Hippocampal formation (tissue), 2 donors: ENCODE results near the gene SNRPA1.
"Not testable (repeated sequence)": the region's sequence is repeated elsewhere in the genome, so short reads cannot be mapped to it uniquely, and the experiment has no call there.

ENCODE experiments used
- DNase-seq, 2 donors: peaks; one replicate each; lab custom pipeline; 2025; lab: John Stamatoyannopoulos, UW

The SNRPA1 gene

GRCh38 chr15:101293122-101293521 is 1.9 kb downstream of the SNRPA1 start:
- no peak for DNase-seq

GRCh38 chr15:101288905-101289513 is 6.0 kb downstream of the SNRPA1 start:
- DNase-seq: no peak

- not testable (repeated sequence) for DNase-seq
These were observed 7.7 kb downstream of the SNRPA1 start for GRCh38 chr15:101287342-101287741.

GRCh38 chr15:101286471-101287114 is 8.5 kb downstream of the SNRPA1 start:
- DNase-seq: no peak

GRCh38 chr15:101283931-101284330 is 11.1 kb downstream of the SNRPA1 start:
- DNase-seq: no peak

DNA sequence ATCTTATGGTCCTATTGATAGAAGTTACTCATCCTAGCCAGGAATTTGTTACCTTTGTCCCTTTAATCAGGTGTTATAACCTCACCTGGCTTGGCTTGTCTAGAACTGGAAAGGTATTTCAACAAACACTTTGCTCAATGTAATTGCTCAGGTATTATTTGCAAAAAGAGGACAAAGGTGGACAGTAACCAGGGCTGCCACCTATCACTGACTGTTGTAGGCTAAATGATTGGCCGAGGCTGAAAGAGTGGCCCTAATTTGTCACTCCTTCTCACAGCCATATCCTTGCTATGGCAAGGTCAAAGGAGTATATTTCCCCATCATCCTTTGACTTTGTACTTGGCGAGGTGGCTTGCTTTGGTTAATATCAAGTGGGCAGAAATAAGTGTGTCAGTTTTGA is 15.0 kb downstream of the SNRPA1 start:
- no peak for DNase-seq

- DNase-seq: no peak
These were observed 17.0 kb downstream of the SNRPA1 start for GRCh38 chr15:101277943-101278564.

DNA sequence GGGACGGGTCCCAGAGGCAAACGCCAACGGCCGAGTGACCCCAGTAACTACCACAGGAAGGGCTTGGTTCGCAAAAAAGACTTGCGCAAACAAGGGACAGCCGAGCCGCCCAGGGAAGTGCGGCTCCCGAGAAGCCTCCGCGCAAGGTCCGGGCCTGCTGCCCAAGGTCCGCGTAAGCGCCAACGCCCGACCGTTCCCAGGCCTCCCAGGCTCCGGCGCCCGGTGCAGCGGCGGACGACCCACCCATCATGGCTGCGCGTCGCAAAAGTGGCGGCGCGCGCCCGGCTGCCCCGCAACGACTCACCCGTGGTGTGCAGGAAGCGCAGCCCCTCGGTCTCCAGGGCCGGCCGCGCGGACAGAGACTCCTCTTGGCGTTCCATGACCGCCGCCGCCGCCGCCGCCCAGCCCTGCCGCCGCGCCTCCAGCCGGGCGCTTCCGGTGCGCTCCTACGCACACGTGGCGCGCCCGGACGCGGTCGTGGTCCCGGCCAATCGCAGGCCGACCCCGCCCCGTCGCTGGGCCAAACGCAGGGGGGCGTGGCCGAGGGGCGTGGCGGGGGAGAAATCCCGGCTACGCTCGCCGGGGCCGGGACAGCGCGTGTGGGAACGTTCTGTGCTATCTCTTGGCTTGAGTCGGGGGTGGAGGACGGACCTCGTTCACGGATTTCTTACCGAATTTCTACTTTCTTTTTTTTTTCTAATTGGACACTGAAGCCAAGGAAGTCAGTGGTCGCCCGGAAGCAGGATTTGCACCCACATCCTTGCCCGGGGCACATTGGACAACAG is 17.8 kb downstream of the SNRPA1 start, which contains the start of gene SELENOS:
Gene SELENOS, minus strand, starts transcription at position 448 of the 785 bp plus-strand sequence. Its CDS starts 68 bp downstream, at position 380.
- peak; percentile 75 to 79 for DNase-seq

- no peak for DNase-seq
These were observed 18.5 kb downstream of the SNRPA1 start for GRCh38 chr15:101276501-101277037.

GRCh38 chr15:101275018-101275417 is 20.0 kb downstream of the SNRPA1 start:
- DNase-seq: no peak

GRCh38 chr15:101273534-101273933 is 21.5 kb downstream of the SNRPA1 start:
- no peak for DNase-seq

- DNase-seq: no peak
These were observed 22.5 kb downstream of the SNRPA1 start for GRCh38 chr15:101272584-101272983.

- DNase-seq: no peak
These were observed 25.4 kb downstream of the SNRPA1 start for GRCh38 chr15:101269479-101270223.

DNA sequence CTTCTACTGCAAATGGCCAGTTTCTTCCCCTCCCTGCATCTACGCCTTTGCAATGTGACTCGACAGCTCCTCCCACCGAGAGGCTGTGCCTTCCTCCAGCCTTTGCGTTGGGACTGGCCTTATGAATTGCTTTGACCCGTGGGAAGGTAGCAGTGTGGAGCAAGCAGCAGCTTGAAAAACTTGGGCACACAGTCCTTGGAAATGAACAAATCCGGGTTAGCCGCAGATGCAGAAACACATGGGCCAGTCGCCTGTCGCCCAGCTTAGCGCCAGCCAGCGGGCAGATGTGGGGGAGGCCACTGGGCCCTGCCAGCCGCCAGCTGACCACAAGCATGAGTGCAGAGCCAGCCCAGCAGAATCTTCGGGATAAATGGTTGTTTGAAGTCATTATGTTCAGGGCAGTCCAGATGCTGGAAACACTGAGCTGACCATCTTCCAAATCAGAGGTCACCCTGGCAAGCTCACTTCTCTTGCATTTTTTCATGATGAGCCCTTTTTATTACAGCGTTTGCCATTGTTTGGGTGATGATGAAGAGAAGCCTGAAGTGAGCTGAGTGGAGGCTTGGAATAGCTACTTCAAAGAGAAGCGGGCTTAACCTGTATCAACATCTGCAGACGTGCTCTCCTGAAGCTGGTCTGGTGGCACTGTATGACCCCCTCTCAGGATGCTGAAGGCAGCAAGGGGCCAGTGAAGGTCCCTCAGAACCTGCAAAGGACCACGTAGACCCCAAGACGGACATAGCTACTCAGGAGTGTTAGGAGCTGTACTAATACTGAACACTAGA is 27.5 kb downstream of the SNRPA1 start:
- peak; percentile 52 to 65 for DNase-seq

- DNase-seq: no peak
These were observed 28.3 kb downstream of the SNRPA1 start for GRCh38 chr15:101266787-101267186.

- DNase-seq: no peak
These were observed 29.0 kb downstream of the SNRPA1 start for GRCh38 chr15:101266034-101266433.

GRCh38 chr15:101264911-101265641 is 30.0 kb downstream of the SNRPA1 start:
- DNase-seq: no peak

DNA sequence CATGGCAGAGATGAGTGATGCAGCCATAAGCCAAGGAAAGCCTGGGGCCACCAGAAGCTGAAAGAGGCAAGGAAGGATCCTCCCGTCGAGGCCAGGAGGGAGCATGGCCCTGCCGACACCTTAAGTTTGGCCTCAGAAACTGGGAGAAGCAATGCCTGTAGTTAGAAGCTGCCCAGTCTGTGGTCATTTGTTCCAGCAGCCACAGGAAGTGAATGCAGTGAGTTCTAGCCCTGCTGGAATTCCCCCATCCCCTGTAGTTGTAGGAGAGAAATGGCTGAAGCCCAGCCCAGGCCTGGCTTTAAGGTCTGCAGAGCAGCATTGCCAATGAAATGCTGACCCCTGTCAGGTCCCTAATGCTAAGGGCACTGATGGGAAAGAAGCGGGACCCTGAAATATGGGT is 31.0 kb downstream of the SNRPA1 start:
- DNase-seq: no peak

DNA sequence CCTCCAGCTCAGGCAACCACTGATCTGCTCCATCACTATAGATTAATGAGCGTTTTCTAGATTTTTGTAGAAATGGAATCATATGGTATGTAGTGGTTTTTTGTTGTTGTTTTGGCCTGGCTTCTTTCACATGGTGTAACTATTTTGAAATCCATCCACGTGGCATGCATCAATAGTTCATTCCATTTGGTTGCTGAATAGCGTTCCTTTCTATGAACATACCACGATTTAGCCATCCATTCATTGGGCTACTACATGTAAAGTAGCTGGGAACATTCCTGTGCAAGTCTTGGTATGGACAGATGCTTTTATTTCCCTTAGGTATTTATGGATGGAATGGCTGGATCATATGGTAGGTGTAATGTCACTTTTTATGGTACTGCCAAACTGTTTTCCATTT is 32.5 kb downstream of the SNRPA1 start:
- no peak for DNase-seq
